Measurements from ENCODE around the gene TTF1. TPM values are rescaled to one million over a fixed set of nuclear protein-coding genes. Genes with fewer than 3 reads are reported as not detected.
"Not testable (repeated sequence)": the region's sequence is repeated elsewhere in the genome, so short reads cannot be mapped to it uniquely, and the experiment has no call there.

Gene TTF1
- total RNA-seq, 1 donor, result 8.3 TPM

DNA sequence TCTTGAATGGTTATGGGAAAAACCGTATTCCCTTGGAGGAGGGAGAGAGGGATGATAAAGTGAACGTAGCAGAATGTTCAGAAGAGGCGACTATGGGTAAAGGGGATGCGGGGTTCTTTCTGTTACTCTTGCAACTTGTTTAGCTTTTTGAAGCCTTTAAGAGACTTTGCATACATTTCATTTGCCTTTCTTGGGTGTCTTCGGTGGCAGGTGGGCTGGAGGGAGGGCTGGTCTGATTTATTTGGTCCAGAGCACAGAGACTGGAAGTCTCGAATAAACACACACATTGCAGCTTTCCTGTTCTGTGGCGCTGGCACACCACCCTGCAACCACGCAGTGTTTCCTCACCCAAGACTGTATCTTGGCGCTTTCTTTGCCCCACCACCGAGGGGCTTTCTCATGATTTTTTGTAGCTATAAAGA is 23.2 kb downstream of the TTF1 start:
- no peak for TF ChIP-seq CTCF (IDR thresholded peaks at IDR 0.05; ENCODE audit: extremely low read depth, low read depth, low read length)
- no peak overlapping the region for H3K27ac ChIP-seq (ENCODE audit: low read depth, low read length)

GRCh38 chr9:132381966-132382541 is 24.6 kb downstream of the TTF1 start:
- H3K36me3 ChIP-seq (ENCODE audit: insufficient read depth, low read length), result peaks cover 45% of the 10 kb centered on the region
- H3K9me3 ChIP-seq (ENCODE audit: low read depth, low read length), result no peaks in the 10 kb centered on the region
- no peaks in the 10 kb centered on the region for H3K4me1 ChIP-seq (ENCODE audit: insufficient read depth, low read length)
- no peaks in the 10 kb centered on the region for H3K79me2 ChIP-seq (ENCODE audit: insufficient read depth, low read length)
- H3K4me2 ChIP-seq (ENCODE audit: insufficient read depth, low read length), result no peak overlapping the region
- no peaks in the 10 kb centered on the region for H3K27me3 ChIP-seq (ENCODE audit: insufficient read depth, low read length)
- no peak for TF ChIP-seq CTCF (IDR thresholded peaks at IDR 0.05; ENCODE audit: extremely low read depth, low read depth, low read length)
- DNase-seq (ENCODE audit: insufficient read length, low spot score, missing footprints), result no peak
- no peaks in the 10 kb centered on the region for H4K20me1 ChIP-seq (ENCODE audit: insufficient read depth, low read length)
- H3K27ac ChIP-seq (ENCODE audit: low read depth, low read length), result no peak overlapping the region
- H2AFZ ChIP-seq (ENCODE audit: low read length), result no peak overlapping the region
- no peak overlapping the region for H3K4me3 ChIP-seq (ENCODE audit: insufficient read depth, low read length)

More for the DNA sequence above, 23.2 kb downstream of the TTF1 start:
- Histone ChIP-seq H3K79me2 (ENCODE audit: insufficient read depth, low read length) (no peaks in the 10 kb centered on the region), H4K20me1 (ENCODE audit: insufficient read depth, low read length) (no peaks in the 10 kb centered on the region), H2AFZ (ENCODE audit: low read length) (no peak overlapping the region), H3K4me3 (ENCODE audit: insufficient read depth, low read length) (no peak overlapping the region), H3K36me3 (ENCODE audit: insufficient read depth, low read length) (peaks cover 47% of the 10 kb centered on the region), H3K4me2 (ENCODE audit: insufficient read depth, low read length) (no peak overlapping the region), H3K4me1 (ENCODE audit: insufficient read depth, low read length) (no peaks in the 10 kb centered on the region), H3K9me3 (ENCODE audit: low read depth, low read length) (no peaks in the 10 kb centered on the region), H3K27me3 (ENCODE audit: insufficient read depth, low read length) (no peaks in the 10 kb centered on the region)
- no peak for DNase-seq (ENCODE audit: insufficient read length, low spot score, missing footprints)

DNA sequence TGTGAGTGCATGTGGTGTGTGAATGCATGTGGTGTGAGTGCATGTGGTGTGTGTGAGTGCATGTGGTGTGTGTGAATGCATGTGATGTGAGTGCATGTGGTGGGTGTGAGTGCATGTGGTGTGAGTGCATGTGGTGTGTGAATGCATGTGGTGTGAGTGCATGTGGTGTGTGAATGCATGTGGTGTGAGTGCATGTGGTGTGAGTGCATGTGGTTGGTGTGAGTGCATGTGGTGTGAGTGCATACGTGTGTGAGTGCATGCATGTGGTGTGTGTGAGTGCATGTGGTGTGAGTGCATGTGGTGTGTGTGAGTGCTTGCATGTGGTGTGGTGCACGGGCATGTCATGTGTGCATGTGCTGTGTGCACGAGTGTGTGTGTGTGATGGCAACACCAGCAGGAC is 28.2 kb downstream of the TTF1 start:
- H3K4me3 ChIP-seq (ENCODE audit: insufficient read depth, low read length); H3K9me3 ChIP-seq (ENCODE audit: low read depth, low read length); H3K79me2 ChIP-seq (ENCODE audit: insufficient read depth, low read length); H3K4me1 ChIP-seq (ENCODE audit: insufficient read depth, low read length); H3K27ac ChIP-seq (ENCODE audit: low read depth, low read length); DNase-seq (ENCODE audit: insufficient read length, low spot score, missing footprints); H3K27me3 ChIP-seq (ENCODE audit: insufficient read depth, low read length); H4K20me1 ChIP-seq (ENCODE audit: insufficient read depth, low read length); H2AFZ ChIP-seq (ENCODE audit: low read length); H3K4me2 ChIP-seq (ENCODE audit: insufficient read depth, low read length): not testable (repeated sequence)
- H3K36me3 ChIP-seq (ENCODE audit: insufficient read depth, low read length), result peaks cover 28% of the 10 kb centered on the region

DNA sequence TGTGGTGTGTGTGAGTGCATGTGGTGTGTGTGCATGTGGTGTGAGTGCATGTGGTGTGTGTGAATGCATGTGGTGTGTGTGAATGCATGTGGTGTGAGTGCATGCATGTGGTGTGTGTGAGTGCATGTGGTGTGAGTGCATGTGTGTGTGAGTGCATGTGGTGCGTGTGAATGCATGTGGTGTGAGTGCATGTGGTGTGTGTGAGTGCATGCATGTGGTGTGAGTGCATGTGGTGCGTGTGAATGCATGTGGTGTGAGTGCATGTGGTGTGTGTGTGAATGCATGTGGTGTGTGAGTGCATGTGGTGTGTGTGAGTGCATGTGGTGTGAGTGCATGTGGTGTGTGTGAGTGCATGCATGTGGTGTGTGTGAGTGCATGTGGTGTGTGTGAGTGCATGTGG is 28.9 kb downstream of the TTF1 start:
- H3K4me2 ChIP-seq (ENCODE audit: insufficient read depth, low read length); H3K27me3 ChIP-seq (ENCODE audit: insufficient read depth, low read length); H3K4me3 ChIP-seq (ENCODE audit: insufficient read depth, low read length); H3K27ac ChIP-seq (ENCODE audit: low read depth, low read length); H2AFZ ChIP-seq (ENCODE audit: low read length); H3K79me2 ChIP-seq (ENCODE audit: insufficient read depth, low read length); DNase-seq (ENCODE audit: insufficient read length, low spot score, missing footprints); H4K20me1 ChIP-seq (ENCODE audit: insufficient read depth, low read length); H3K4me1 ChIP-seq (ENCODE audit: insufficient read depth, low read length); H3K9me3 ChIP-seq (ENCODE audit: low read depth, low read length): not testable (repeated sequence)
- H3K36me3 ChIP-seq (ENCODE audit: insufficient read depth, low read length), result peaks cover 25% of the 10 kb centered on the region

DNA sequence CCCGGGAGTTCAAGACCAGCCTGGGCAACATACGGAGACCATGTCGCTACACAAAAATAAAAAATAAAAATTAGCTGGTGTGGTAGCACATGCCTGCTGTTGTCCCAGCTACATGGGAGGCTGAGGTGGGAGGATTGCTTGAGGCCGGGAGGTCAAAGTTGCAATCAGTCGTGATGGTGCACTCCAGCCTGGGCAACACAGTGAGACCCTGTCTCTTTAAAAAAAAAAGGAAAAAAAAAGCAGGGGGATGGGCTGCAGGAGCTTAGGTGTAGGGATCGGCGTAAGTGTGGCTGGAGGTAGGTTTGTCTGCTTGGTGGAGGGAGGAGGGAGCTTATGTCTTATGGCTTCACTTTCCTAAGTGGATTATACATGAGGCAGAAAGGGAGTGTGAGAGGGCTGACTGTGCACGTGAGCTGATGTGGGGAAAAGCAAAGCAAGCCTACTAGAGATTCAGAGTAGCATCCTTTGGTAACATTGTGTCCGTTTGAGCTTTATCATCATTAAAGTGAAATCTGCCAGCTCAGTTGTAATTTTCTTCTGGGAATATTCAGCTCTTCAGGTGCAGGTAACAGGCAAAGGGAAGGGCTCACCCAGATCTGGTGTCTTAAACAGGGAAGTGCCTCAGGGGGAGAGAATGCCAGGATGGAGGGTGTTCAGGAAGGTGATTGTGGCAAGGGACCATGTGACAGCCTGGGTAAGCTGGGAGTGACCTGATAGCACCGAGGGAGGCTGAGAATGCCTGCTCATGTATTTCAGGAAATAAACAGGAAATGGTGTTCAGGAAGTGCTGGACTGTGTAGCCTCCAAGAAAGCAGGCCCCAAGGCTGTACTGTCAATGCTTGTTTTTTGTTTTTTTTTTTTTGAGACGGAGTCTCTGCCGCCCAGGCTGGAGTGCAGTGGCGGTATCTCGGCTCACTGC is 34.2 kb downstream of the TTF1 start:
- no peak overlapping the region for H3K4me3 ChIP-seq (ENCODE audit: insufficient read depth, low read length)
- no peak overlapping the region for H3K4me2 ChIP-seq (ENCODE audit: insufficient read depth, low read length)
- no peaks in the 10 kb centered on the region for H3K27me3 ChIP-seq (ENCODE audit: insufficient read depth, low read length)
- H3K79me2 ChIP-seq (ENCODE audit: insufficient read depth, low read length), result no peaks in the 10 kb centered on the region
- DNase-seq (ENCODE audit: insufficient read length, low spot score, missing footprints), result no peak
- H3K36me3 ChIP-seq (ENCODE audit: insufficient read depth, low read length), result peaks cover 12% of the 10 kb centered on the region
- no peaks in the 10 kb centered on the region for H3K9me3 ChIP-seq (ENCODE audit: low read depth, low read length)
- no peak overlapping the region for H3K27ac ChIP-seq (ENCODE audit: low read depth, low read length)
- H3K4me1 ChIP-seq (ENCODE audit: insufficient read depth, low read length), result no peaks in the 10 kb centered on the region
- no peaks in the 10 kb centered on the region for H4K20me1 ChIP-seq (ENCODE audit: insufficient read depth, low read length)
- H2AFZ ChIP-seq (ENCODE audit: low read length), result no peak overlapping the region
- no peak for TF ChIP-seq CTCF (IDR thresholded peaks at IDR 0.05; ENCODE audit: extremely low read depth, low read depth, low read length)

All from osteoblast (primary cell).